Measurements from ENCODE around the gene ESYT1.

- TF ChIP-seq CTCF (IDR thresholded peaks at IDR 0.05; ENCODE audit: poor library complexity) (no peak), EZH2 (IDR thresholded peaks at IDR 0.05; ENCODE audit: borderline replicate concordance) (no peak)
Observed at GRCh38 chr12:56099787-56100186, 28.3 kb upstream of the ESYT1 start.
